ENCODE results near the gene LEMD2. TPM values are rescaled to one million over a fixed set of nuclear protein-coding genes. Genes with fewer than 3 reads are reported as not detected.

Gene LEMD2
- total RNA-seq, 1 experiment from 2014 or later: 62.9 TPM

DNA sequence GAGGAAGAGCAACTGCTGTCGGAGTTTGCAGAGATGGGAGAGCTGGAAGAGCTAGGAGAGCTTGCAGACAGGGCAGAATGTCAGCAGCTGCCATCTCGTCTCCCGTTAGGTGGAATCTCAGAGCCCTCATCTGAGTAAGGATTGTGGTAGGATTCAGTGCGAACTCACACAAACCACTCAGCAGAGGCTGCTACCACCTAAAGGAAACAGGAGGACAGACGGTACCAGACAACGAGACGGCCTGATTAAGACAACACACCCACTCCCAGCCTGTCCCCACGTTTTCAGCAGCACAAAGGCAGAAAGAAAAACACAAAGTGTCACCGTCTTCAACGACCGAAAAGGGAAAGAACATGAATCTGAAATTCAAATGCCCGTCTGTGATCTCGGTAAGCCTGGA, 4.1 kb downstream of the LEMD2 start:
- Mint-ChIP-seq H3K27ac (peak overlapping the region; percentile 84), H3K4me3 (no peak overlapping the region), H3K4me1 (peaks cover 73% of the 10 kb centered on the region), H3K36me3 (peaks cover 32% of the 10 kb centered on the region), H3K27me3 (ENCODE audit: low read depth) (no peaks in the 10 kb centered on the region), H3K9me3 (no peaks in the 10 kb centered on the region)
- TF ChIP-seq, protein P1, sequence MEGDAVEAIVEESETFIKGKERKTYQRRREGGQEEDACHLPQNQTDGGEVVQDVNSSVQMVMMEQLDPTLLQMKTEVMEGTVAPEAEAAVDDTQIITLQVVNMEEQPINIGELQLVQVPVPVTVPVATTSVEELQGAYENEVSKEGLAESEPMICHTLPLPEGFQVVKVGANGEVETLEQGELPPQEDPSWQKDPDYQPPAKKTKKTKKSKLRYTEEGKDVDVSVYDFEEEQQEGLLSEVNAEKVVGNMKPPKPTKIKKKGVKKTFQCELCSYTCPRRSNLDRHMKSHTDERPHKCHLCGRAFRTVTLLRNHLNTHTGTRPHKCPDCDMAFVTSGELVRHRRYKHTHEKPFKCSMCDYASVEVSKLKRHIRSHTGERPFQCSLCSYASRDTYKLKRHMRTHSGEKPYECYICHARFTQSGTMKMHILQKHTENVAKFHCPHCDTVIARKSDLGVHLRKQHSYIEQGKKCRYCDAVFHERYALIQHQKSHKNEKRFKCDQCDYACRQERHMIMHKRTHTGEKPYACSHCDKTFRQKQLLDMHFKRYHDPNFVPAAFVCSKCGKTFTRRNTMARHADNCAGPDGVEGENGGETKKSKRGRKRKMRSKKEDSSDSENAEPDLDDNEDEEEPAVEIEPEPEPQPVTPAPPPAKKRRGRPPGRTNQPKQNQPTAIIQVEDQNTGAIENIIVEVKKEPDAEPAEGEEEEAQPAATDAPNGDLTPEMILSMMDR (IDR thresholded peaks at IDR 0.05): no peak
- no peak for TF ChIP-seq ATF1 (CRISPR knock-in tag; IDR thresholded peaks at IDR 0.05)
- TF ChIP-seq, protein P2, sequence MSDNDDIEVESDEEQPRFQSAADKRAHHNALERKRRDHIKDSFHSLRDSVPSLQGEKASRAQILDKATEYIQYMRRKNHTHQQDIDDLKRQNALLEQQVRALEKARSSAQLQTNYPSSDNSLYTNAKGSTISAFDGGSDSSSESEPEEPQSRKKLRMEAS (CRISPR knock-in tag; IDR thresholded peaks at IDR 0.05): no peak
- CTCF ChIA-PET: interaction anchor here (1.2 kb wide), 1 partner anchor 14 kb away, joined by 6 read pairs; no protein-coding TSS in a partner anchor
- no peak for ATAC-seq
- POLR2A ChIA-PET: no interaction called here
- no peak for DNase-seq (ENCODE audit: low spot score)

DNA sequence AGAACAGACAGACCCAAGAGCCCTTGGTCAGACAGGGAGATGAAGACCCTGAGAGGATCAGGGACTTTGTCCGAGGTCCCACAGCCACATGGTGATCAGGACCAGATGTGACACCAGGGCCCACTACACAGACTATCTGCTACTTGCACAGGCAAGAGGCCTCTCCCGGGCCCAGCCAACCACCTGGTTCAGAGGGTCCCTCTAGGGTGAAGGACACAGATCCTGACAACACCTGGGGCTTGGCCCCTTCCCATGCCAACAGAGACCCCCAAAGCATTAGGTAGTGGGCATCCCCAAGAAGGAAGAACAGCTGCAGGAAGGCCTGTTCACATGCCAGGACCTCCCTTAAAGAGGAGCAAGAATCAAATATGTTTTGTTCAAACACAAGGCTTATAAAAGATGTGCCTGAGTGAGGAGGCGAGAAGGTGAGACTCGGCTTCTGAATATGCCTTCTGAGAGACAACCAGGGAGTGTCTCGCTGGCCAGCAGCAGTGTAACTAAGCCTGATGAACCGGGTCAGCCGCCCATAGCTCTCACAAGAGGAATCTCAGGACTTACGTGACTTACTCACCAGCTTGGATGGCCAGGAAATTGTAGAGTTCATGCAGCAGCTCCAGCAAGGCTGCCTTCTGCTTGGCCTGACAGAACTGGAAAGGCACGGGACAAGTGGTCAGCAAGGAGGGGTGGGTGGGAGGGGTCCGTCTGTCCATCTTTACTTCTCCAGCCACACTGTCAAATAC, 5.0 kb downstream of the LEMD2 start:
- Mint-ChIP-seq H3K9me3 (no peaks in the 10 kb centered on the region), H3K4me1 (peaks cover 74% of the 10 kb centered on the region), H3K4me3 (no peak overlapping the region), H3K27ac (peak overlapping the region; percentile 35; the same call in 1 of the 2 replicates), H3K27me3 (ENCODE audit: low read depth) (no peaks in the 10 kb centered on the region), H3K36me3 (peaks cover 40% of the 10 kb centered on the region)
- ATAC-seq (no peak), DNase-seq (ENCODE audit: low spot score) (no peak)
- no peak for TF ChIP-seq ZNF138 (CRISPR knock-in tag; conservative IDR thresholded peaks at IDR 0.05)
- TF ChIP-seq, protein P3, sequence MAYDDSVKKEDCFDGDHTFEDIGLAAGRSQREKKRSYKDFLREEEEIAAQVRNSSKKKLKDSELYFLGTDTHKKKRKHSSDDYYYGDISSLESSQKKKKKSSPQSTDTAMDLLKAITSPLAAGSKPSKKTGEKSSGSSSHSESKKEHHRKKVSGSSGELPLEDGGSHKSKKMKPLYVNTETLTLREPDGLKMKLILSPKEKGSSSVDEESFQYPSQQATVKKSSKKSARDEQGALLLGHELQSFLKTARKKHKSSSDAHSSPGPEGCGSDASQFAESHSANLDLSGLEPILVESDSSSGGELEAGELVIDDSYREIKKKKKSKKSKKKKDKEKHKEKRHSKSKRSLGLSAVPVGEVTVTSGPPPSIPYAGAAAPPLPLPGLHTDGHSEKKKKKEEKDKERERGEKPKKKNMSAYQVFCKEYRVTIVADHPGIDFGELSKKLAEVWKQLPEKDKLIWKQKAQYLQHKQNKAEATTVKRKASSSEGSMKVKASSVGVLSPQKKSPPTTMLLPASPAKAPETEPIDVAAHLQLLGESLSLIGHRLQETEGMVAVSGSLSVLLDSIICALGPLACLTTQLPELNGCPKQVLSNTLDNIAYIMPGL (CRISPR knock-in tag; IDR thresholded peaks at IDR 0.05): no peak
- ChIA-PET POLR2A (no interaction called here), CTCF (interaction anchor here (1.2 kb wide), 1 partner anchor 13 kb away, joined by 6 read pairs; no protein-coding TSS in a partner anchor)

DNA sequence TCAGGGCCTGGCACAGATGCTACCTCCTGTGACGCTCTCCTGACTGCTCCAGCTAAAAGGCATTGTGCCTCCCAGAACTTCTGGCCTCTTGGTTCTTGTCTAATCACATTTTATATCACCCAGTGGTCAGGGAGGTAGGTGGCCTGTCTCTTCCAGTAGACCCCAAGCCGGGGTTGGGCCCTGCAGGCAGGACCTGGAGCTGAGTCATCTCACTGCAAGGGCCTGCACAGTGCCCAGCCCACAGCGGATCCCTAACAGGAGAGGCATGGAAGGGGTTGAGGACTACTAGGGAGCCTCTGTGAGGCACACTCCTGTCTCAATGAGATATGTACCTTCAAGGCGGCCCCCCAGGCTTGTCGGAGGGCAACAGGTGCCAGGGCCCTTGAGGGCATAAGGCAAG, 6.4 kb downstream of the LEMD2 start:
- CTCF ChIA-PET: interaction anchor here (1.1 to 5.4 kb wide), 2 partner anchors 13 to 16 kb away, joined by 3 to 86 read pairs; no protein-coding TSS in a partner anchor
- Mint-ChIP-seq H3K4me3 (no peak overlapping the region), H3K27ac (peak overlapping the region; percentile 94), H3K36me3 (peaks cover 54% of the 10 kb centered on the region), H3K4me1 (peaks cover 78% of the 10 kb centered on the region), H3K9me3 (no peaks in the 10 kb centered on the region), H3K27me3 (ENCODE audit: low read depth) (no peaks in the 10 kb centered on the region)
- ATAC-seq (no peak), DNase-seq (ENCODE audit: low spot score) (no peak)
- no peak for TF ChIP-seq ZNF138 (CRISPR knock-in tag; conservative IDR thresholded peaks at IDR 0.05)
- TF ChIP-seq NFYB (CRISPR knock-in tag; conservative IDR thresholded peaks at IDR 0.05; ENCODE audit: low read depth): no peak
- no peak for TF ChIP-seq CBFB (CRISPR knock-in tag; IDR thresholded peaks at IDR 0.05; ENCODE audit: low read depth)
- TF ChIP-seq, protein P4, sequence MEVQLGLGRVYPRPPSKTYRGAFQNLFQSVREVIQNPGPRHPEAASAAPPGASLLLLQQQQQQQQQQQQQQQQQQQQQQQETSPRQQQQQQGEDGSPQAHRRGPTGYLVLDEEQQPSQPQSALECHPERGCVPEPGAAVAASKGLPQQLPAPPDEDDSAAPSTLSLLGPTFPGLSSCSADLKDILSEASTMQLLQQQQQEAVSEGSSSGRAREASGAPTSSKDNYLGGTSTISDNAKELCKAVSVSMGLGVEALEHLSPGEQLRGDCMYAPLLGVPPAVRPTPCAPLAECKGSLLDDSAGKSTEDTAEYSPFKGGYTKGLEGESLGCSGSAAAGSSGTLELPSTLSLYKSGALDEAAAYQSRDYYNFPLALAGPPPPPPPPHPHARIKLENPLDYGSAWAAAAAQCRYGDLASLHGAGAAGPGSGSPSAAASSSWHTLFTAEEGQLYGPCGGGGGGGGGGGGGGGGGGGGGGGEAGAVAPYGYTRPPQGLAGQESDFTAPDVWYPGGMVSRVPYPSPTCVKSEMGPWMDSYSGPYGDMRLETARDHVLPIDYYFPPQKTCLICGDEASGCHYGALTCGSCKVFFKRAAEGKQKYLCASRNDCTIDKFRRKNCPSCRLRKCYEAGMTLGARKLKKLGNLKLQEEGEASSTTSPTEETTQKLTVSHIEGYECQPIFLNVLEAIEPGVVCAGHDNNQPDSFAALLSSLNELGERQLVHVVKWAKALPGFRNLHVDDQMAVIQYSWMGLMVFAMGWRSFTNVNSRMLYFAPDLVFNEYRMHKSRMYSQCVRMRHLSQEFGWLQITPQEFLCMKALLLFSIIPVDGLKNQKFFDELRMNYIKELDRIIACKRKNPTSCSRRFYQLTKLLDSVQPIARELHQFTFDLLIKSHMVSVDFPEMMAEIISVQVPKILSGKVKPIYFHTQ (CRISPR knock-in tag; IDR thresholded peaks at IDR 0.05): no peak
- TF ChIP-seq ETV6 (CRISPR knock-in tag; IDR thresholded peaks at IDR 0.05): no peak
- TF ChIP-seq, protein P5, sequence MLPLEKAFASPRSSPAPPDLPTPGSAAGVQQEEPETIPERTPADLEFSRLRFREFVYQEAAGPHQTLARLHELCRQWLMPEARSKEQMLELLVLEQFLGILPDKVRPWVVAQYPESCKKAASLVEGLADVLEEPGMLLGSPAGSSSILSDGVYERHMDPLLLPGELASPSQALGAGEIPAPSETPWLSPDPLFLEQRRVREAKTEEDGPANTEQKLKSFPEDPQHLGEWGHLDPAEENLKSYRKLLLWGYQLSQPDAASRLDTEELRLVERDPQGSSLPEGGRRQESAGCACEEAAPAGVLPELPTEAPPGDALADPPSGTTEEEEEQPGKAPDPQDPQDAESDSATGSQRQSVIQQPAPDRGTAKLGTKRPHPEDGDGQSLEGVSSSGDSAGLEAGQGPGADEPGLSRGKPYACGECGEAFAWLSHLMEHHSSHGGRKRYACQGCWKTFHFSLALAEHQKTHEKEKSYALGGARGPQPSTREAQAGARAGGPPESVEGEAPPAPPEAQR (CRISPR knock-in tag; IDR thresholded peaks at IDR 0.05): no peak
- TF ChIP-seq ZNF423 (CRISPR knock-in tag; IDR thresholded peaks at IDR 0.05): no peak
- TF ChIP-seq FOXK1 (CRISPR knock-in tag; IDR thresholded peaks at IDR 0.05): no peak
- TF ChIP-seq, protein P6, sequence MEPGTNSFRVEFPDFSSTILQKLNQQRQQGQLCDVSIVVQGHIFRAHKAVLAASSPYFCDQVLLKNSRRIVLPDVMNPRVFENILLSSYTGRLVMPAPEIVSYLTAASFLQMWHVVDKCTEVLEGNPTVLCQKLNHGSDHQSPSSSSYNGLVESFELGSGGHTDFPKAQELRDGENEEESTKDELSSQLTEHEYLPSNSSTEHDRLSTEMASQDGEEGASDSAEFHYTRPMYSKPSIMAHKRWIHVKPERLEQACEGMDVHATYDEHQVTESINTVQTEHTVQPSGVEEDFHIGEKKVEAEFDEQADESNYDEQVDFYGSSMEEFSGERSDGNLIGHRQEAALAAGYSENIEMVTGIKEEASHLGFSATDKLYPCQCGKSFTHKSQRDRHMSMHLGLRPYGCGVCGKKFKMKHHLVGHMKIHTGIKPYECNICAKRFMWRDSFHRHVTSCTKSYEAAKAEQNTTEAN (CRISPR knock-in tag; IDR thresholded peaks at IDR 0.05): no peak
- TF ChIP-seq, protein P7, sequence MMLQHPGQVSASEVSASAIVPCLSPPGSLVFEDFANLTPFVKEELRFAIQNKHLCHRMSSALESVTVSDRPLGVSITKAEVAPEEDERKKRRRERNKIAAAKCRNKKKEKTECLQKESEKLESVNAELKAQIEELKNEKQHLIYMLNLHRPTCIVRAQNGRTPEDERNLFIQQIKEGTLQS (CRISPR knock-in tag; conservative IDR thresholded peaks at IDR 0.05): no peak
- no peak for TF ChIP-seq HMGA2 (CRISPR knock-in tag; IDR thresholded peaks at IDR 0.05)
- no peak for TF ChIP-seq TEAD1 (CRISPR knock-in tag; IDR thresholded peaks at IDR 0.05)
- POLR2A ChIA-PET: no interaction called here

All from WTC11 (cell line).